Nephron progenitor cell (in vitro differentiated cells): ENCODE results near the gene GJB4.
"Not testable (repeated sequence)": the region's sequence is repeated elsewhere in the genome, so short reads cannot be mapped to it uniquely, and the experiment has no call there.

Experiments used
- DNase-seq: peaks from one replicate; pipeline ENCODE4 v3.0.0; 2021
- H3K27ac Mint-ChIP-seq: 2 replicates; pipeline ENCODE4 v1.8.0; 2021; ENCODE audit warnings: mild to moderate bottlenecking, moderate library complexity, mixed read lengths
- H3K27me3 Mint-ChIP-seq: 2 replicates; pipeline ENCODE4 v1.8.0; 2021; ENCODE audit warnings: mild to moderate bottlenecking, low read depth, mixed read lengths; ENCODE audit not compliant: poor library complexity
- H3K36me3 Mint-ChIP-seq: 2 replicates; pipeline ENCODE4 v1.8.0; 2021; ENCODE audit warnings: low read depth, mixed read lengths
- H3K4me1 Mint-ChIP-seq: 2 replicates; pipeline ENCODE4 v1.8.0; 2021; ENCODE audit warnings: mixed read lengths
- H3K4me3 Mint-ChIP-seq: 2 replicates; pipeline ENCODE4 v1.8.0; 2021; ENCODE audit warnings: mild to moderate bottlenecking, moderate library complexity, mixed read lengths
- H3K9me3 Mint-ChIP-seq: 2 replicates; pipeline ENCODE4 v1.8.0; 2021; ENCODE audit warnings: mild to moderate bottlenecking, moderate library complexity, mixed read lengths
- CTCF ChIP-seq: fragments of 200-600 bp; sonication (generic); IDR thresholded peaks from 2 replicates; pipeline ENCODE4 v1.5.0; 2021; ENCODE audit warnings: antibody characterized with exemption

The GJB4 gene

GRCh38 chr1:34768856-34769255 is 9.3 kb downstream of the GJB4 start:
- no peaks in the 10 kb centered on the region for H3K9me3 Mint-ChIP-seq
- DNase-seq: no peak
- no peak overlapping the region for H3K27ac Mint-ChIP-seq
- peaks cover under 1% of the 10 kb centered on the region for H3K27me3 Mint-ChIP-seq
- H3K4me1 Mint-ChIP-seq: no peaks in the 10 kb centered on the region
- TF ChIP-seq CTCF: no peak
- no peak overlapping the region for H3K4me3 Mint-ChIP-seq
- no peaks in the 10 kb centered on the region for H3K36me3 Mint-ChIP-seq

DNA sequence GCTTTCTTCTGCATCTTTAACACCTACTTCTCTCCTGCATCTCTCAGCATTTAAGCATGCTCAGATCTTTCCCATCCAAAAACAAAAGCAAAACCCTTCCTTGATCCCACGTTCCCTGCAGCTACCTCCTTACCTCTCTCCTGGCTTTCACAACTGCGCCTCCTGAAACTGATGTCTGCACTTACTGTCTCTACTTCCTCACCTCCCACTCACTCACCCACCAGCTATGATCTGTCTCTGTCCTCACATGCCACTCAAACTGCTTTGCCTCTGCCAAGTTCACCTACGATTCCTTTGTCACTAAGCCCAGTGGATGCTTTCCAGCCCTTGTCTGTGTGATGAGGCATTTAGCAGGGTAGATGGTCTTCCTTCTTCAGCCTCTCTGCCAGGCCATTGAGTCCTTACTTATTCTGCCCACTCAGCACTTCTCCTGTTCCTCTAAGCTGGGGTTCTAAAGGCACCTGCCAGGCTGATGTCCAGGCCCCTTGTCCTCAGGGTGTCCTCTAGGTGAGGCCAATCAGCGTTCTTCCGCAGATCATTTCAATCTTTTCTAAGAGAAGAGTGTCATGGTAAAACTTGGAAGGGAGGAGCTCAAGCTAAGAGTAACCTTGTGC is 11.5 kb downstream of the GJB4 start:
- Mint-ChIP-seq H3K36me3 (no peaks in the 10 kb centered on the region), H3K9me3 (no peaks in the 10 kb centered on the region), H3K4me3 (no peak overlapping the region), H3K27me3 (peaks cover 3% of the 10 kb centered on the region), H3K4me1 (no peaks in the 10 kb centered on the region), H3K27ac (no peak overlapping the region)
- no peak for TF ChIP-seq CTCF
- no peak for DNase-seq

- Mint-ChIP-seq H3K4me3 (no peak overlapping the region), H3K27ac (no peak overlapping the region), H3K27me3 (peaks cover 3% of the 10 kb centered on the region), H3K9me3 (no peaks in the 10 kb centered on the region), H3K4me1 (no peaks in the 10 kb centered on the region), H3K36me3 (no peaks in the 10 kb centered on the region)
- DNase-seq: no peak
- no peak for TF ChIP-seq CTCF
These were observed 12.2 kb downstream of the GJB4 start for GRCh38 chr1:34771573-34772371.

GRCh38 chr1:34773114-34773513 is 13.6 kb downstream of the GJB4 start:
- not testable (repeated sequence) for H3K9me3 Mint-ChIP-seq, H3K36me3 Mint-ChIP-seq, H3K4me1 Mint-ChIP-seq, H3K27me3 Mint-ChIP-seq, H3K4me3 Mint-ChIP-seq, H3K27ac Mint-ChIP-seq, DNase-seq

- no peak overlapping the region for H3K4me3 Mint-ChIP-seq
- no peak overlapping the region for H3K27ac Mint-ChIP-seq
- DNase-seq: no peak
These were observed 15.4 kb downstream of the GJB4 start for GRCh38 chr1:34774957-34775356.

DNA sequence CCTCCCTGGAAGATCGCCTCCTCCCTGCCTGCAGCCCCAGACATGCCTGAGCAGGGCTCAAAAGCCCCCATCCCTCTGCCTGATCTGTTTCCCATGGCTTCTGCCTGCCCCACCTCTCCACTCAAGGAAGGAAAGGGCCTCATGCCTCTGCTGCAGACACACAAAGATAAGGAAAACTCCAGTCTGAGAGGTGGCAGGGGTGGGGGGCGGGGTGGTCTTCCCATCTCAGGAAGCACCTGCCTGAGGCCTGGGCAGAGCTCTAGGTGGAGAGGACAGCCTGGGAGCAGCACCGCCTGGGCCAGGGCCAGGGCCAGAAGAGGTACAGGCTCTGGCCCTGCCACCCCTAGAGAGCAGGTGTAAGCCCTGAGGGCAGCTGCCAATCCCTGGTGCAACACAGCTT is 17.4 kb downstream of the GJB4 start:
- H3K36me3 Mint-ChIP-seq: no peaks in the 10 kb centered on the region
- no peak overlapping the region for H3K27ac Mint-ChIP-seq
- no peaks in the 10 kb centered on the region for H3K9me3 Mint-ChIP-seq
- no peaks in the 10 kb centered on the region for H3K4me1 Mint-ChIP-seq
- no peak overlapping the region for H3K4me3 Mint-ChIP-seq
- no peak for TF ChIP-seq CTCF
- no peak for DNase-seq
- H3K27me3 Mint-ChIP-seq: peaks cover 42% of the 10 kb centered on the region

More at GRCh38 chr1:34774957-34775356, 15.4 kb downstream of the GJB4 start:
- H3K4me1 Mint-ChIP-seq: no peaks in the 10 kb centered on the region
- TF ChIP-seq CTCF: no peak
- peaks cover 24% of the 10 kb centered on the region for H3K27me3 Mint-ChIP-seq
- no peaks in the 10 kb centered on the region for H3K9me3 Mint-ChIP-seq
- H3K36me3 Mint-ChIP-seq: no peaks in the 10 kb centered on the region
